Measurements from ENCODE around the gene CROCC. TPM values are rescaled to one million over a fixed set of nuclear protein-coding genes. Genes with fewer than 3 reads are reported as not detected.

Gene CROCC, protein sequence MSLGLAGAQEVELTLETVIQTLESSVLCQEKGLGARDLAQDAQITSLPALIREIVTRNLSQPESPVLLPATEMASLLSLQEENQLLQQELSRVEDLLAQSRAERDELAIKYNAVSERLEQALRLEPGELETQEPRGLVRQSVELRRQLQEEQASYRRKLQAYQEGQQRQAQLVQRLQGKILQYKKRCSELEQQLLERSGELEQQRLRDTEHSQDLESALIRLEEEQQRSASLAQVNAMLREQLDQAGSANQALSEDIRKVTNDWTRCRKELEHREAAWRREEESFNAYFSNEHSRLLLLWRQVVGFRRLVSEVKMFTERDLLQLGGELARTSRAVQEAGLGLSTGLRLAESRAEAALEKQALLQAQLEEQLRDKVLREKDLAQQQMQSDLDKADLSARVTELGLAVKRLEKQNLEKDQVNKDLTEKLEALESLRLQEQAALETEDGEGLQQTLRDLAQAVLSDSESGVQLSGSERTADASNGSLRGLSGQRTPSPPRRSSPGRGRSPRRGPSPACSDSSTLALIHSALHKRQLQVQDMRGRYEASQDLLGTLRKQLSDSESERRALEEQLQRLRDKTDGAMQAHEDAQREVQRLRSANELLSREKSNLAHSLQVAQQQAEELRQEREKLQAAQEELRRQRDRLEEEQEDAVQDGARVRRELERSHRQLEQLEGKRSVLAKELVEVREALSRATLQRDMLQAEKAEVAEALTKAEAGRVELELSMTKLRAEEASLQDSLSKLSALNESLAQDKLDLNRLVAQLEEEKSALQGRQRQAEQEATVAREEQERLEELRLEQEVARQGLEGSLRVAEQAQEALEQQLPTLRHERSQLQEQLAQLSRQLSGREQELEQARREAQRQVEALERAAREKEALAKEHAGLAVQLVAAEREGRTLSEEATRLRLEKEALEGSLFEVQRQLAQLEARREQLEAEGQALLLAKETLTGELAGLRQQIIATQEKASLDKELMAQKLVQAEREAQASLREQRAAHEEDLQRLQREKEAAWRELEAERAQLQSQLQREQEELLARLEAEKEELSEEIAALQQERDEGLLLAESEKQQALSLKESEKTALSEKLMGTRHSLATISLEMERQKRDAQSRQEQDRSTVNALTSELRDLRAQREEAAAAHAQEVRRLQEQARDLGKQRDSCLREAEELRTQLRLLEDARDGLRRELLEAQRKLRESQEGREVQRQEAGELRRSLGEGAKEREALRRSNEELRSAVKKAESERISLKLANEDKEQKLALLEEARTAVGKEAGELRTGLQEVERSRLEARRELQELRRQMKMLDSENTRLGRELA (N-terminal part only)
- total RNA-seq (2014; rRNA removed; shearing (Covaris generic)) (74.6 and 106 TPM in 2 replicates), polyA plus RNA-seq (2016; fragmentation: Nextera tagmentation; extraction: Ambion mirVana) (13.0 and 15.1 TPM in 2 replicates)
- long read RNA-seq, partial matches to known transcripts = 3 of 6 reads
- long read RNA-seq, other reads (novel, unspliced or antisense) = 3 of 6 reads

DNA sequence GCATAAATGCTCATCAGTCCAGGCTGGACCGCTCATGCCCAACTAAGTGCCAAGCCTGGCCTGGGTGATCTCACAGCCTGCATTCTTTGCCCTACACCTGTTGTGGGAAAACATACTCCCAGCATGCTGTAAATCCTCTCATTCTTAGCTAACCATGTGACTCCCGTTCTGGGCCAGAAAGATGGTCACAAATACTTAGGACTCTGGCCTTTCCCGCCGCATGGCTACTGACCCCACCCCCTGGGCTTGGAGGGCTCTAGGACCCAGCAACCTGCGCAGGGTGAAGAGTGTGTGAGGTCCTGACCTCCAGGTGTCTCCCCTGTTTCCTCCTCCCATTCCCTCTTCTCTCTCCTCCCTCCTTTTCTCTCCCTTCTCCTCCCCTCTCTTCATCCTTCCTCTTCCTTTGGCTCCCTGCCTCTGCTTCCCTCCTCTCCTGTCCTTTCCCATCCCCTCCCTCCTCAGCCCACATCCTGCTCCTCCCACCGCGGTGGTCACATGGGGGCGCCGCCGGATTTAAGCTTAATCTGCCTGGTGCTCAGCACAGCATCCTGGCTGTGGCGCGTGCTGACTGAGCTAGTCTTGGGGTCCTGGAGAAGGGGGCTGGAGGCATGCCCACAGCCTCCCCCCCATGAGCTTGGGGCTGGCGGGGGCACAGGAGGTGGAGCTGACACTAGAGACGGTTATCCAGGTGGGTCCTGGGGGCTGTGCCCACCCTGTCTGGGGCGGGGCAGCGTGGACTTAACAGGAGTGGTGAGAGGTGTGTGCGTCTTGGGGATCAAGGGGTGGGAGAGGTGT is at the start of gene CROCC:
TSS of gene CROCC (plus strand) at position 541 of the 795 bp plus-strand sequence. CDS start at position 629, 88 bp downstream.
- H3K4me3 Mint-ChIP-seq = peak within 1 kb of the TSS; percentile 92
- Histone ChIP-seq H3K9me2 (ENCODE audit: insufficient read depth) (no peaks in the 10 kb centered on the region), H3K27me3 (ENCODE audit: insufficient read depth) (no peaks in the 10 kb centered on the region), H2AFZ (peak within 1 kb of the TSS; percentile 56), H3K4me3 (peak within 1 kb of the TSS; percentile 70), H3K27ac (ENCODE audit: low read depth) (peak within 1 kb of the TSS; percentile 61), H3K4me2 (peak within 1 kb of the TSS; percentile 95), H3K79me2 (replicated peaks; ENCODE audit: insufficient read depth) (peaks cover 36% of the 10 kb centered on the region), H3F3A (replicated peaks; ENCODE audit: low read depth) (peaks cover 47% of the 10 kb centered on the region), H4K20me1 (replicated peaks; ENCODE audit: insufficient read depth) (peaks cover 23% of the 10 kb centered on the region), H3K36me3 (ENCODE audit: insufficient read depth) (no peaks in the 10 kb centered on the region), H3K4me1 (ENCODE audit: insufficient read depth) (peaks cover 32% of the 10 kb centered on the region)
- H3K27me3 Mint-ChIP-seq (ENCODE audit: insufficient read depth, low read depth, poor library complexity) = peaks cover 24% of the 10 kb centered on the region
- peak within 1 kb of the TSS; percentile 91 for H3K27ac Mint-ChIP-seq
- peaks cover 3% of the 10 kb centered on the region; the same call in 1 of the 3 replicates for H3K36me3 Mint-ChIP-seq (ENCODE audit: low read depth)
- no peaks in the 10 kb centered on the region for H3K9me3 Mint-ChIP-seq
- H3K4me1 Mint-ChIP-seq = peaks cover 40% of the 10 kb centered on the region
- ATAC-seq = peak; percentile 91
- peak; percentile 100 for DNase-seq (ENCODE audit: low spot score)
- TF ChIP-seq, protein P1, sequence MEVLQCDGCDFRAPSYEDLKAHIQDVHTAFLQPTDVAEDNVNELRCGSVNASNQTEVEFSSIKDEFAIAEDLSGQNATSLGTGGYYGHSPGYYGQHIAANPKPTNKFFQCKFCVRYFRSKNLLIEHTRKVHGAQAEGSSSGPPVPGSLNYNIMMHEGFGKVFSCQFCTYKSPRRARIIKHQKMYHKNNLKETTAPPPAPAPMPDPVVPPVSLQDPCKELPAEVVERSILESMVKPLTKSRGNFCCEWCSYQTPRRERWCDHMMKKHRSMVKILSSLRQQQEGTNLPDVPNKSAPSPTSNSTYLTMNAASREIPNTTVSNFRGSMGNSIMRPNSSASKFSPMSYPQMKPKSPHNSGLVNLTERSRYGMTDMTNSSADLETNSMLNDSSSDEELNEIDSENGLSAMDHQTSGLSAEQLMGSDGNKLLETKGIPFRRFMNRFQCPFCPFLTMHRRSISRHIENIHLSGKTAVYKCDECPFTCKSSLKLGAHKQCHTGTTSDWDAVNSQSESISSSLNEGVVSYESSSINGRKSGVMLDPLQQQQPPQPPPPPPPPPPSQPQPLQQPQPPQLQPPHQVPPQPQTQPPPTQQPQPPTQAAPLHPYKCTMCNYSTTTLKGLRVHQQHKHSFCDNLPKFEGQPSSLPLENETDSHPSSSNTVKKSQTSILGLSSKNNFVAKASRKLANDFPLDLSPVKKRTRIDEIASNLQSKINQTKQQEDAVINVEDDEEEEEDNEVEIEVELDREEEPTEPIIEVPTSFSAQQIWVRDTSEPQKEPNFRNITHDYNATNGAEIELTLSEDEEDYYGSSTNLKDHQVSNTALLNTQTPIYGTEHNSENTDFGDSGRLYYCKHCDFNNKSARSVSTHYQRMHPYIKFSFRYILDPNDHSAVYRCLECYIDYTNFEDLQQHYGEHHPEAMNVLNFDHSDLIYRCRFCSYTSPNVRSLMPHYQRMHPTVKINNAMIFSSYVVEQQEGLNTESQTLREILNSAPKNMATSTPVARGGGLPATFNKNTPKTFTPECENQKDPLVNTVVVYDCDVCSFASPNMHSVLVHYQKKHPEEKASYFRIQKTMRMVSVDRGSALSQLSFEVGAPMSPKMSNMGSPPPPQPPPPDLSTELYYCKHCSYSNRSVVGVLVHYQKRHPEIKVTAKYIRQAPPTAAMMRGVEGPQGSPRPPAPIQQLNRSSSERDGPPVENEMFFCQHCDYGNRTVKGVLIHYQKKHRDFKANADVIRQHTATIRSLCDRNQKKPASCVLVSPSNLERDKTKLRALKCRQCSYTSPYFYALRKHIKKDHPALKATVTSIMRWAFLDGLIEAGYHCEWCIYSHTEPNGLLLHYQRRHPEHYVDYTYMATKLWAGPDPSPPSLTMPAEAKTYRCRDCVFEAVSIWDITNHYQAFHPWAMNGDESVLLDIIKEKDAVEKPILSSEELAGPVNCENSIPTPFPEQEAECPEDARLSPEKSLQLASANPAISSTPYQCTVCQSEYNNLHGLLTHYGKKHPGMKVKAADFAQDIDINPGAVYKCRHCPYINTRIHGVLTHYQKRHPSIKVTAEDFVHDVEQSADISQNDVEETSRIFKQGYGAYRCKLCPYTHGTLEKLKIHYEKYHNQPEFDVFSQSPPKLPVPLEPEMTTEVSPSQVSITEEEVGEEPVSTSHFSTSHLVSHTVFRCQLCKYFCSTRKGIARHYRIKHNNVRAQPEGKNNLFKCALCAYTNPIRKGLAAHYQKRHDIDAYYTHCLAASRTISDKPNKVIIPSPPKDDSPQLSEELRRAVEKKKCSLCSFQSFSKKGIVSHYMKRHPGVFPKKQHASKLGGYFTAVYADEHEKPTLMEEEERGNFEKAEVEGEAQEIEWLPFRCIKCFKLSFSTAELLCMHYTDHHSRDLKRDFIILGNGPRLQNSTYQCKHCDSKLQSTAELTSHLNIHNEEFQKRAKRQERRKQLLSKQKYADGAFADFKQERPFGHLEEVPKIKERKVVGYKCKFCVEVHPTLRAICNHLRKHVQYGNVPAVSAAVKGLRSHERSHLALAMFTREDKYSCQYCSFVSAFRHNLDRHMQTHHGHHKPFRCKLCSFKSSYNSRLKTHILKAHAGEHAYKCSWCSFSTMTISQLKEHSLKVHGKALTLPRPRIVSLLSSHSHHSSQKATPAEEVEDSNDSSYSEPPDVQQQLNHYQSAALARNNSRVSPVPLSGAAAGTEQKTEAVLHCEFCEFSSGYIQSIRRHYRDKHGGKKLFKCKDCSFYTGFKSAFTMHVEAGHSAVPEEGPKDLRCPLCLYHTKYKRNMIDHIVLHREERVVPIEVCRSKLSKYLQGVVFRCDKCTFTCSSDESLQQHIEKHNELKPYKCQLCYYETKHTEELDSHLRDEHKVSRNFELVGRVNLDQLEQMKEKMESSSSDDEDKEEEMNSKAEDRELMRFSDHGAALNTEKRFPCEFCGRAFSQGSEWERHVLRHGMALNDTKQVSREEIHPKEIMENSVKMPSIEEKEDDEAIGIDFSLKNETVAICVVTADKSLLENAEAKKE (CRISPR knock-in tag; IDR thresholded peaks at IDR 0.05) = peak; percentile 54; the same call in 1 of the 2 replicates
- TF ChIP-seq, protein P2, sequence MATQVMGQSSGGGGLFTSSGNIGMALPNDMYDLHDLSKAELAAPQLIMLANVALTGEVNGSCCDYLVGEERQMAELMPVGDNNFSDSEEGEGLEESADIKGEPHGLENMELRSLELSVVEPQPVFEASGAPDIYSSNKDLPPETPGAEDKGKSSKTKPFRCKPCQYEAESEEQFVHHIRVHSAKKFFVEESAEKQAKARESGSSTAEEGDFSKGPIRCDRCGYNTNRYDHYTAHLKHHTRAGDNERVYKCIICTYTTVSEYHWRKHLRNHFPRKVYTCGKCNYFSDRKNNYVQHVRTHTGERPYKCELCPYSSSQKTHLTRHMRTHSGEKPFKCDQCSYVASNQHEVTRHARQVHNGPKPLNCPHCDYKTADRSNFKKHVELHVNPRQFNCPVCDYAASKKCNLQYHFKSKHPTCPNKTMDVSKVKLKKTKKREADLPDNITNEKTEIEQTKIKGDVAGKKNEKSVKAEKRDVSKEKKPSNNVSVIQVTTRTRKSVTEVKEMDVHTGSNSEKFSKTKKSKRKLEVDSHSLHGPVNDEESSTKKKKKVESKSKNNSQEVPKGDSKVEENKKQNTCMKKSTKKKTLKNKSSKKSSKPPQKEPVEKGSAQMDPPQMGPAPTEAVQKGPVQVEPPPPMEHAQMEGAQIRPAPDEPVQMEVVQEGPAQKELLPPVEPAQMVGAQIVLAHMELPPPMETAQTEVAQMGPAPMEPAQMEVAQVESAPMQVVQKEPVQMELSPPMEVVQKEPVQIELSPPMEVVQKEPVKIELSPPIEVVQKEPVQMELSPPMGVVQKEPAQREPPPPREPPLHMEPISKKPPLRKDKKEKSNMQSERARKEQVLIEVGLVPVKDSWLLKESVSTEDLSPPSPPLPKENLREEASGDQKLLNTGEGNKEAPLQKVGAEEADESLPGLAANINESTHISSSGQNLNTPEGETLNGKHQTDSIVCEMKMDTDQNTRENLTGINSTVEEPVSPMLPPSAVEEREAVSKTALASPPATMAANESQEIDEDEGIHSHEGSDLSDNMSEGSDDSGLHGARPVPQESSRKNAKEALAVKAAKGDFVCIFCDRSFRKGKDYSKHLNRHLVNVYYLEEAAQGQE (IDR thresholded peaks at IDR 0.05; ENCODE audit: unreplicated experiment) = no peak
- peak; percentile 100 for TF ChIP-seq POLR2AphosphoS5 (IDR thresholded peaks at IDR 0.05; ENCODE audit: low read depth)
- TF ChIP-seq JUNB (IDR thresholded peaks at IDR 0.05; ENCODE audit: unreplicated experiment) = no peak
- TF ChIP-seq ZNF331 (CRISPR knock-in tag; IDR thresholded peaks at IDR 0.05; ENCODE audit: low read depth) = no peak
- TF ChIP-seq EZH2phosphoT487 (IDR thresholded peaks at IDR 0.05; ENCODE audit: unreplicated experiment) = no peak
- 0 out of 2 replicates have a peak, but pooled peaks have one; percentile 64 for TF ChIP-seq NANOG (IDR thresholded peaks at IDR 0.05; ENCODE audit: borderline replicate concordance)
- TF ChIP-seq CREB1 (CRISPR knock-in tag; IDR thresholded peaks at IDR 0.05; ENCODE audit: low read depth) = peak; percentile 65; the same call in 1 of the 2 replicates
- TF ChIP-seq, protein P3, sequence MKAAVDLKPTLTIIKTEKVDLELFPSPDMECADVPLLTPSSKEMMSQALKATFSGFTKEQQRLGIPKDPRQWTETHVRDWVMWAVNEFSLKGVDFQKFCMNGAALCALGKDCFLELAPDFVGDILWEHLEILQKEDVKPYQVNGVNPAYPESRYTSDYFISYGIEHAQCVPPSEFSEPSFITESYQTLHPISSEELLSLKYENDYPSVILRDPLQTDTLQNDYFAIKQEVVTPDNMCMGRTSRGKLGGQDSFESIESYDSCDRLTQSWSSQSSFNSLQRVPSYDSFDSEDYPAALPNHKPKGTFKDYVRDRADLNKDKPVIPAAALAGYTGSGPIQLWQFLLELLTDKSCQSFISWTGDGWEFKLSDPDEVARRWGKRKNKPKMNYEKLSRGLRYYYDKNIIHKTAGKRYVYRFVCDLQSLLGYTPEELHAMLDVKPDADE (IDR thresholded peaks at IDR 0.05) = peak; percentile 76; the same call in 1 of the 2 replicates
